SK-N-SH (cell line): ENCODE results near the gene NR5A1. TPM values are rescaled to one million over a fixed set of nuclear protein-coding genes. Genes with fewer than 3 reads are reported as not detected.

Experiments used
- CTCF ChIA-PET: fragments of 300-600, 350-600 bp; formaldehyde crosslinking; extraction: SDS; loops from one replicate; lab custom pipeline; 2021; lab: Yijun Ruan, JAX
- POLR2A ChIA-PET: fragments of 350-600 bp; sonication (Branson Sonifier 250); formaldehyde crosslinking; extraction: SDS; loops from one replicate; lab custom pipeline; 2020; ENCODE audit warnings: antibody characterized with exemption, inconsistent platforms; lab: Yijun Ruan, JAX
- DNase-seq: peaks from one replicate; pipeline ENCODE4 v3.0.0; 2012
- H2AFZ ChIP-seq: fragments of 200-600 bp; sonication (generic); 2 replicates; pipeline ENCODE4 v1.8.1; 2016; ENCODE audit warnings: antibody characterized with exemption, mild to moderate bottlenecking, low read depth
- H3F3A ChIP-seq: fragments of 200-600 bp; sonication (generic); replicated peaks from 2 replicates; pipeline ENCODE3; 2016; ENCODE audit warnings: antibody characterized with exemption, mild to moderate bottlenecking; ENCODE audit not compliant: insufficient read depth
- H3K27ac ChIP-seq, 2 experiments: fragments of 200-500 bp in 1 of 2; fragments of 200-600 bp in 1 of 2; sonication (Bioruptor generic) in 1 of 2; sonication (generic), shearing (Covaris generic) in 1 of 2; 2 replicates each; pipeline versions ENCODE4 v1.5.1 to v1.6.1; 2014 to 2016; ENCODE audit warnings: low read depth in 2 of 2, inconsistent platforms in 1 of 2, low read length in 1 of 2, mild to moderate bottlenecking in 1 of 2, mixed read lengths in 1 of 2
- H3K27me3 ChIP-seq: fragments of 200-600 bp; sonication (generic), shearing (Covaris generic); 2 replicates; pipeline ENCODE4 v1.6.1; 2016; ENCODE audit warnings: mixed run types; ENCODE audit not compliant: insufficient read depth
- H3K36me3 ChIP-seq, 2 experiments: fragments of 200-500 bp in 1 of 2; fragments of 200-600 bp in 1 of 2; sonication (Bioruptor generic) in 1 of 2; sonication (generic) in 1 of 2; replicated peaks in 1 of 2; 2 replicates each; pipeline versions ENCODE3 to v1.5.1; 2014 to 2016; ENCODE audit warnings: low read length in 1 of 2, mild to moderate bottlenecking in 1 of 2; ENCODE audit not compliant: insufficient read depth in 2 of 2, control insufficient read depth in 1 of 2
- H3K4me1 ChIP-seq, 2 experiments: fragments of 200-500 bp in 1 of 2; fragments of 200-600 bp in 1 of 2; sonication (Bioruptor generic) in 1 of 2; sonication (generic), shearing (Covaris generic) in 1 of 2; 2 replicates each; pipeline versions ENCODE4 v1.5.1 to v1.6.1; 2014 to 2016; ENCODE audit warnings: low read depth in 1 of 2, low read length in 1 of 2, mixed run types in 1 of 2; ENCODE audit not compliant: insufficient read depth in 2 of 2, control insufficient read depth in 1 of 2
- H3K4me2 ChIP-seq: fragments of 200-600 bp; sonication (generic), shearing (Covaris generic); 2 replicates; pipeline ENCODE4 v1.6.1; 2017; ENCODE audit warnings: mixed run types
- H3K4me3 ChIP-seq, 2 experiments: fragments of 200-500 bp in 1 of 2; fragments of 200-600 bp in 1 of 2; sonication (Bioruptor generic) in 1 of 2; sonication (generic), shearing (Covaris generic) in 1 of 2; 2 replicates each; pipeline versions ENCODE4 v1.5.1 to v1.8.1; 2014 to 2016; ENCODE audit warnings: low read depth in 2 of 2, inconsistent platforms in 1 of 2, low read length in 1 of 2, mild to moderate bottlenecking in 1 of 2, mixed read lengths in 1 of 2, moderate library complexity in 1 of 2
- H3K79me2 ChIP-seq: fragments of 200-600 bp; sonication (generic); 2 replicates; pipeline ENCODE4 v1.8.1; 2017; ENCODE audit warnings: mild to moderate bottlenecking; ENCODE audit not compliant: insufficient read depth
- H3K9ac ChIP-seq: fragments of 200-600 bp; sonication (generic); 2 replicates; pipeline ENCODE4 v1.6.1; 2017; ENCODE audit warnings: mixed run types
- H3K9me2 ChIP-seq: fragments of 200-600 bp; sonication (generic); 2 replicates; pipeline ENCODE4 v1.6.1; 2017; ENCODE audit warnings: mixed run types
- H3K9me3 ChIP-seq: fragments of 200-600 bp; sonication (generic); 2 replicates; pipeline ENCODE4 v1.6.1; 2017; ENCODE audit warnings: mixed run types, mild to moderate bottlenecking, moderate library complexity
- H4K20me1 ChIP-seq: fragments of 200-600 bp; sonication (generic); 2 replicates; pipeline ENCODE4 v1.6.1; 2017; ENCODE audit warnings: mild to moderate bottlenecking, mixed run types; ENCODE audit not compliant: insufficient read depth
- ELF1 ChIP-seq: IDR thresholded peaks from 2 replicates; pipeline ENCODE4 v1.4.0; 2012
- FOSL2 ChIP-seq: IDR thresholded peaks from 2 replicates; pipeline ENCODE4 v1.4.0; 2012; ENCODE audit warnings: low read depth, mild to moderate bottlenecking, moderate library complexity, borderline replicate concordance
- FOXM1 ChIP-seq: IDR thresholded peaks from 2 replicates; pipeline ENCODE4 v1.4.0; 2012; ENCODE audit warnings: low read depth, mild to moderate bottlenecking
- GABPA ChIP-seq: IDR thresholded peaks from 2 replicates; pipeline ENCODE4 v1.4.0; 2012; ENCODE audit warnings: low read depth, mild to moderate bottlenecking
- GATA2 ChIP-seq: sonication (generic); formaldehyde crosslinking; IDR thresholded peaks from 2 replicates; pipeline ENCODE4 v1.5.0; 2020; ENCODE audit warnings: mild to moderate bottlenecking, missing genetic modification reagents
- JUND ChIP-seq: IDR thresholded peaks from 2 replicates; pipeline ENCODE4 v1.4.0; 2012
- MXI1 ChIP-seq: IDR thresholded peaks from 2 replicates; pipeline ENCODE4 v1.6.1; 2012; ENCODE audit warnings: mild to moderate bottlenecking, low read depth, low read length, improper control_type of control experiment
- NFIC ChIP-seq: IDR thresholded peaks from 2 replicates; pipeline ENCODE4 v1.4.0; 2012; ENCODE audit warnings: borderline replicate concordance
- NRF1 ChIP-seq: IDR thresholded peaks from 2 replicates; pipeline ENCODE4 v1.6.1; 2012; ENCODE audit warnings: low read depth, mild to moderate bottlenecking, low read length
- POLR2AphosphoS5 ChIP-seq: IDR thresholded peaks from 2 replicates; pipeline ENCODE4 v1.6.1; 2012; ENCODE audit warnings: low read depth, low read length
- SMC3 ChIP-seq: IDR thresholded peaks from 2 replicates; pipeline ENCODE4 v1.6.1; 2012; ENCODE audit warnings: low read depth, low read length, improper control_type of control experiment
- TAF1 ChIP-seq: IDR thresholded peaks from 2 replicates; pipeline ENCODE4 v1.6.1; 2012; ENCODE audit warnings: low read depth, mild to moderate bottlenecking, low read length, moderate library complexity, borderline replicate concordance
- TCF12 ChIP-seq: IDR thresholded peaks from 2 replicates; pipeline ENCODE4 v1.4.0; 2012
- YY1 ChIP-seq: IDR thresholded peaks from 2 replicates; pipeline ENCODE4 v1.4.0; 2012; ENCODE audit warnings: low read depth, mild to moderate bottlenecking
- ZBTB33 ChIP-seq: IDR thresholded peaks from 2 replicates; pipeline ENCODE4 v1.4.0; 2012; ENCODE audit warnings: low read depth, borderline replicate concordance
- WGBS: methylation state at CpG from one replicate; pipeline ENCODE4 v1.1.6; 2017; ENCODE audit warnings: low lambda C conversion rate; 5-methylcytosine and 5-hydroxymethylcytosine counted together
- polyA plus RNA-seq, 3 experiments: library from polyadenylated mRNA; depleted of rRNA; stranded (reverse); fragments of >200 nt; gene quantifications; 2 replicates each; pipeline ENCODE4 v1.2.3, GENCODE V29; 2012
- TF ChIP-seq, protein P1 (sequence below): fragments of 200-600 bp; sonication (generic); IDR thresholded peaks from 2 replicates; pipeline ENCODE4 v1.6.1; 2017; ENCODE audit warnings: antibody characterized with exemption, mild to moderate bottlenecking, moderate library complexity
- TF ChIP-seq, protein P2 (sequence below): fragments of 150-350 bp; IDR thresholded peaks from 2 replicates; pipeline ENCODE4 v1.6.1; 2016; ENCODE audit warnings: mild to moderate bottlenecking, low read depth, low read length
- TF ChIP-seq, protein P3 (sequence below): fragments of 150-350 bp; IDR thresholded peaks from 2 replicates; pipeline ENCODE4 v1.6.1; 2017; ENCODE audit warnings: antibody characterized with exemption, low read length, low read depth, borderline replicate concordance
- TF ChIP-seq, protein P4 (sequence below): IDR thresholded peaks from 2 replicates; pipeline ENCODE4 v1.4.0; 2012; ENCODE audit warnings: low read depth

The NR5A1 gene
- polyA plus RNA-seq, 1 of the 3 experiments (the other 2 are of a cell fraction) = not detected

DNA sequence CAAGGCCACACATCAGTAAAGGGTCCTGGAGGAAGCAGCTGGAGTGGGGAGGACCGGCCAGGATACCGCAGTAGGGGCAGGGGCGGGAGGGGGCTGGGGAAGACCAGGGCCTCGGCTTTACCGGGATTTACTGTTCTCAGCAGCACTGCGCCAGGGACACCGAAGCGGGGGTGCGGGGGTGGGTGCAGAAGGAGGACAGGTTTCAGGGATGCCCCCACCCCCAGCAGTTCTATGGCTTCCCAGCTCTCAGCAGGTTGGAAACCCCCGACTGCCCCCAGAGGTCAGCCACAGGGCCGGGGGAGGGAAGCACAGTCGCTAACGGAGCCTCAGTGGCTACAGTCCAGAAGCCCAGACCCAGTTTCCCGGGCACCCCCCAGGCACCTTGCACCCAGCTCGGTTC is 21.3 kb downstream of the NR5A1 start:
- H3K4me2 ChIP-seq = no peak overlapping the region
- TF ChIP-seq JUND (no peak), FOXM1 (no peak), ZBTB33 (no peak), FOSL2 (no peak)
- no peak overlapping the region for H3K4me3 ChIP-seq
- WGBS = 83% methylated on average over 8 of the region's 15 CpGs
- H3K9ac ChIP-seq = no peak overlapping the region
- H3F3A ChIP-seq = no peaks in the 10 kb centered on the region
- no peaks in the 10 kb centered on the region for H3K9me3 ChIP-seq
- POLR2A ChIA-PET = no interaction called here
- H3K27ac ChIP-seq = no peak overlapping the region
- H2AFZ ChIP-seq = no peak overlapping the region
- H3K79me2 ChIP-seq = no peaks in the 10 kb centered on the region
- no peaks in the 10 kb centered on the region for H3K36me3 ChIP-seq
- no peak for DNase-seq
- H3K27me3 ChIP-seq = no peaks in the 10 kb centered on the region; the same call in 1 of the 2 replicates
- H4K20me1 ChIP-seq = no peaks in the 10 kb centered on the region
- no peaks in the 10 kb centered on the region; a peak in 1 of 4 replicates for H3K4me1 ChIP-seq
- no peaks in the 10 kb centered on the region for H3K9me2 ChIP-seq
- CTCF ChIA-PET = interaction anchor here (1.2 to 1.5 kb wide), 3 partner anchors 11 to 51 kb away, joined by 3 to 4 read pairs (median 3); no protein-coding TSS in a partner anchor

- Histone ChIP-seq H2AFZ (no peak overlapping the region), H3K4me2 (no peak overlapping the region), H3K27ac (no peak overlapping the region), H3K9ac (no peak overlapping the region), H4K20me1 (no peaks in the 10 kb centered on the region), H3K79me2 (no peaks in the 10 kb centered on the region), H3K9me3 (no peaks in the 10 kb centered on the region), H3K4me1 (no peaks in the 10 kb centered on the region; a peak in 1 of 4 replicates), H3K9me2 (no peaks in the 10 kb centered on the region), H3F3A (no peaks in the 10 kb centered on the region), H3K4me3 (no peak overlapping the region), H3K36me3 (no peaks in the 10 kb centered on the region), H3K27me3 (no peaks in the 10 kb centered on the region; the same call in 1 of the 2 replicates)
- TF ChIP-seq GABPA (no peak), TAF1 (no peak), MXI1 (no peak), POLR2AphosphoS5 (no peak), NFIC (no peak), JUND (no peak), FOSL2 (no peak), SMC3 (no peak), NRF1 (no peak), YY1 (no peak), ZBTB33 (no peak), ELF1 (no peak), GATA2 (CRISPR knock-in tag) (no peak), TCF12 (no peak)
- TF ChIP-seq, protein P1, sequence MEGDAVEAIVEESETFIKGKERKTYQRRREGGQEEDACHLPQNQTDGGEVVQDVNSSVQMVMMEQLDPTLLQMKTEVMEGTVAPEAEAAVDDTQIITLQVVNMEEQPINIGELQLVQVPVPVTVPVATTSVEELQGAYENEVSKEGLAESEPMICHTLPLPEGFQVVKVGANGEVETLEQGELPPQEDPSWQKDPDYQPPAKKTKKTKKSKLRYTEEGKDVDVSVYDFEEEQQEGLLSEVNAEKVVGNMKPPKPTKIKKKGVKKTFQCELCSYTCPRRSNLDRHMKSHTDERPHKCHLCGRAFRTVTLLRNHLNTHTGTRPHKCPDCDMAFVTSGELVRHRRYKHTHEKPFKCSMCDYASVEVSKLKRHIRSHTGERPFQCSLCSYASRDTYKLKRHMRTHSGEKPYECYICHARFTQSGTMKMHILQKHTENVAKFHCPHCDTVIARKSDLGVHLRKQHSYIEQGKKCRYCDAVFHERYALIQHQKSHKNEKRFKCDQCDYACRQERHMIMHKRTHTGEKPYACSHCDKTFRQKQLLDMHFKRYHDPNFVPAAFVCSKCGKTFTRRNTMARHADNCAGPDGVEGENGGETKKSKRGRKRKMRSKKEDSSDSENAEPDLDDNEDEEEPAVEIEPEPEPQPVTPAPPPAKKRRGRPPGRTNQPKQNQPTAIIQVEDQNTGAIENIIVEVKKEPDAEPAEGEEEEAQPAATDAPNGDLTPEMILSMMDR = no peak
- TF ChIP-seq, protein P2, sequence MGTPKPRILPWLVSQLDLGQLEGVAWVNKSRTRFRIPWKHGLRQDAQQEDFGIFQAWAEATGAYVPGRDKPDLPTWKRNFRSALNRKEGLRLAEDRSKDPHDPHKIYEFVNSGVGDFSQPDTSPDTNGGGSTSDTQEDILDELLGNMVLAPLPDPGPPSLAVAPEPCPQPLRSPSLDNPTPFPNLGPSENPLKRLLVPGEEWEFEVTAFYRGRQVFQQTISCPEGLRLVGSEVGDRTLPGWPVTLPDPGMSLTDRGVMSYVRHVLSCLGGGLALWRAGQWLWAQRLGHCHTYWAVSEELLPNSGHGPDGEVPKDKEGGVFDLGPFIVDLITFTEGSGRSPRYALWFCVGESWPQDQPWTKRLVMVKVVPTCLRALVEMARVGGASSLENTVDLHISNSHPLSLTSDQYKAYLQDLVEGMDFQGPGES = no peak
- TF ChIP-seq, protein P3, sequence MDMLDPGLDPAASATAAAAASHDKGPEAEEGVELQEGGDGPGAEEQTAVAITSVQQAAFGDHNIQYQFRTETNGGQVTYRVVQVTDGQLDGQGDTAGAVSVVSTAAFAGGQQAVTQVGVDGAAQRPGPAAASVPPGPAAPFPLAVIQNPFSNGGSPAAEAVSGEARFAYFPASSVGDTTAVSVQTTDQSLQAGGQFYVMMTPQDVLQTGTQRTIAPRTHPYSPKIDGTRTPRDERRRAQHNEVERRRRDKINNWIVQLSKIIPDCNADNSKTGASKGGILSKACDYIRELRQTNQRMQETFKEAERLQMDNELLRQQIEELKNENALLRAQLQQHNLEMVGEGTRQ = no peak
- TF ChIP-seq, protein P4, sequence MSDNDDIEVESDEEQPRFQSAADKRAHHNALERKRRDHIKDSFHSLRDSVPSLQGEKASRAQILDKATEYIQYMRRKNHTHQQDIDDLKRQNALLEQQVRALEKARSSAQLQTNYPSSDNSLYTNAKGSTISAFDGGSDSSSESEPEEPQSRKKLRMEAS = no peak
- DNase-seq = no peak
- WGBS = 42% methylated on average over 6 of the region's 13 CpGs
- POLR2A ChIA-PET = no interaction called here
- CTCF ChIA-PET = interaction anchor here (1.2 to 1.5 kb wide), 3 partner anchors 10 to 52 kb away, joined by 3 to 4 read pairs (median 3); no protein-coding TSS in a partner anchor
Measured at GRCh38 chr9:124485201-124485600, 22.0 kb downstream of the NR5A1 start.
